Measurements from ENCODE around the gene WDR37. TPM values are rescaled to one million over a fixed set of nuclear protein-coding genes. Genes with fewer than 3 reads are reported as not detected.
"Not testable (repeated sequence)": the region's sequence is repeated elsewhere in the genome, so short reads cannot be mapped to it uniquely, and the experiment has no call there.

WDR37 gene, protein sequence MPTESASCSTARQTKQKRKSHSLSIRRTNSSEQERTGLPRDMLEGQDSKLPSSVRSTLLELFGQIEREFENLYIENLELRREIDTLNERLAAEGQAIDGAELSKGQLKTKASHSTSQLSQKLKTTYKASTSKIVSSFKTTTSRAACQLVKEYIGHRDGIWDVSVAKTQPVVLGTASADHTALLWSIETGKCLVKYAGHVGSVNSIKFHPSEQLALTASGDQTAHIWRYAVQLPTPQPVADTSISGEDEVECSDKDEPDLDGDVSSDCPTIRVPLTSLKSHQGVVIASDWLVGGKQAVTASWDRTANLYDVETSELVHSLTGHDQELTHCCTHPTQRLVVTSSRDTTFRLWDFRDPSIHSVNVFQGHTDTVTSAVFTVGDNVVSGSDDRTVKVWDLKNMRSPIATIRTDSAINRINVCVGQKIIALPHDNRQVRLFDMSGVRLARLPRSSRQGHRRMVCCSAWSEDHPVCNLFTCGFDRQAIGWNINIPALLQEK
- 37.9 TPM for total RNA-seq

DNA sequence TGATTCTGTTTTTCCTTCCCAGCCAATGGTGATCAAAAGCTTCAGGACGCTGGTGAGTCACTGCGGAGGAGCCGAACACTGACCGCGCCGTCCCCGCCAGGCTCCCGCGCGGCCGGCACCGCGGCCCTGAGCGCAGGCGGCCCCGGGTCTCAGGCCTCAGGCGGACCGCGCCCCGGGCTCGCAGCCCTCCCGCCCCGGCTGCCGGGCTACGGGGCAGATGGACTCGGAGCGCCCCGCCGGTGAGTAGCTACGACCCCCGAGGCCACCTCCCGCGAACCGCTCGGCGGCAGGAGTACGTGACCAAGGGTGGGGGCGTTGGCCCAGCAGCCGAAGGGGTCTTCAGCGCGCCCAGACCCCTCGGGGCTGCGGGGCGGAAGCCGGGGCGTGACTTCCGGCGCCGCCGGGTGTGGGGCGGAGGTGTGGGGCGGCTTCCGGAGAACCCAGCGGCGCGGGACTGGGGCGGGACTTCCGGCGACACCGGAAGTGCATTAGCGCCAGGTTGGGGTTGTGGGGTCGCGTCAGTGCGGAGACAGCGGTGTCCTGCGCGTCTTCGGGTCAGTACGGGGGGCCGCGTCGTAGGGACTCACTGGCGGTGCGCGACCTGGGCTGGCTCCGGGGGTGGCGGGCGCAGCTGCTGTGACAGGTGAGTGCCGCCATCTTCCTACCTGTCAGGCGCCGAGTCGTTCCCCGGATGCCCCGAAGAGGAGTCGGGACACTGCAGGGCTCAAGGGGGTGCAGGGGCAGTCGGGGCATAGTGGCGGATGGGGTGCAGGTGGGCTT lies at the start of gene WDR37:
WDR37 (plus strand) TSS at position 60 of the 780 bp plus-strand sequence. CDS start 15,771 bp downstream, outside the sequence.
- DNase-seq: peak; percentile 69

DNA sequence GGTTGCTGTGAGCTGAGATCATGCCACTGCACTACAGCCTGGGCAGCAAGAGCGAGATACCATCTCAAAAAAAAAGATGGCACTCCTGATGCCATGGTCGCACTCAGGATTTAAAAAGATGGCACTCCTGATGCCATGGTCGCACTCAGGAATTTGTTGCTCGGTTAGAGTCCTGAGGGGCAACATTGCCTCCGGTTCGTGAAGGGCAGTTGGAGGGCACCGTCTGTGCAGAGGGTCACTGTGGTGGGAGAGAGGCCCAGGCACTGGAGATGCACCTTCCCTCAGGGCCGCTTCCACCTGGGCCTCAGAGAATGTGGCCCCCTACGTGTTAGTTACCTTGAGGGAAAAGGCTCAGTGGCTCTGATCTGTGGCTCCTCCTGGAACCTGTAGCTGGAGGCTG lies 49.6 kb upstream of the WDR37 start:
- no peak for DNase-seq

DNA sequence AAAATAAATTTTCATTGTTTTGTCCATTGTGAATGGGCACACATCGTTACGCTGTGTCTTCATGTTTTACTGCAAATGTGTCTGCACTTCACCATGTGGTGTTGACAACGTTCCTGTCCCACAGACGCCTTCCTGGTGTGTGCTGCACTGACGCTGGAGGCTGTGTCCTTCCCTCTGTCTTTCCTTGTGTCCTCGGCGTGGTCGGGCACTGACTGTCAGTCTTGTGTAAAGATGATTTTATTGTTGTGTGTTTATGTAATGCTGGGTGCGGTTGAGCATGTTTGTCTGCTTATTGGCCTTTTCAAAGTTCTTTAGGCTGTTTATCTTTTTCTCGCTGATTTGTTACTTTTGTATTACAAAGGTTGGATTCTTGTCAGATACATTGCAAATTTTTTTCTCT lies 48.6 kb upstream of the WDR37 start:
- no peak for DNase-seq

DNA sequence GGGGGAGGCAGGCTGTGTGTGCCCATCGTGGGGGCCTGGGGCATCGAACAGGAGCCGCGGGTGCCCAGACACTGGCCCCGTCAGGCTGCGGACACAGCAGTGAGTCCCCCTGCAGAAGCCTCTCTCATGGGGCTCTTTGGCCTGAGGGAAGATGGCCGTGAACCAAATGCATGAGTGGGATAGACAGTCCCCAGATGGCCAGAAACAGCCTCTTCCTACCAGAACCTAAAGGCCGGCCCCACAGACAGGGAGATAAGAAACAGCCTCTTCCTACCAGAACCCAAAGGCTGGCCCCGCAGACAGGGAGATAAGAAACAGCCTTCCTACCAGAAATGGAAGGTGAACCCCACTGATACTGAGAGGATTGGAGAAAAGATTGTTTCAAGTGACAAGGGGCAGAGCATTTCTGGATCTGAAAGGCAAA lies 47.1 kb upstream of the WDR37 start:
- DNase-seq: no peak

DNA sequence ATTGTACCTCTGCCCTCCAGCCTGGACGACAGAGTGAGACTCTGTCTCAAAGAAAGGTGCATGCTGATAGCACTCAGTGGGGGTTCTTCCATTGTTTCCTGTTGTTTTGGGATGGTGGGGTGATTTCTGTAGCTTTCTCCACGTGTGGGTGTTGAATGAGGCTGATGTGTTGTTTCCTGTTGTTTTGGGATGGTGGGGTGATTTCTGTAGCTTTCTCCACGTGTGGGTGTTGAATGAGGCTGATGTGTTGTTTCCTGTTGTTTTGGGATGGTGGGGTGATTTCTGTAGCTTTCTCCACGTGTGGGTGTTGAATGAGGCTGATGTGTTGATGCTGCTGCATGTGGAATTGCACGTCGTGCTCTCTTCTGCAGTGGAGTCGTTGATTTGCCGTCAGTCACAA lies 46.2 kb upstream of the WDR37 start:
- DNase-seq: not testable (repeated sequence)

DNA sequence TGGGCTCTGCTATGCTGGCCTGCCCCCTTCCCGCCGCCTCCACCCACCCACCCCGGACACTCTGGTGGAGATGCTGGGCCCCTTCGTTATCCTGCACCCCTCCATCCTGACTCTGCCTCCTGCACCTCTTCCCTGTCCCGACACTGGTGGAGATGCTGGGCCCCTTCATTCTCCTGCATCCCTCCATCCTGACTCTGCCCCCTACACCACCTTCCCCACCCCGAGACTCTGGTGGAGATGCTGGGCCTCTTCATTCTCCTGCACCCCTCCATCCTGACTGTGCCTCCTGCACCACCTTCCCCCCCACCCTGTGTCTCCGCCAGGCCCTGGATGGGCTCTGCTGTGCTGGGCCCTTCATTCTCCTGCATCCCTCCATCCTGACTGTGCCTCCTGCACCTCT lies 45.5 kb upstream of the WDR37 start:
- no peak for DNase-seq

DNA sequence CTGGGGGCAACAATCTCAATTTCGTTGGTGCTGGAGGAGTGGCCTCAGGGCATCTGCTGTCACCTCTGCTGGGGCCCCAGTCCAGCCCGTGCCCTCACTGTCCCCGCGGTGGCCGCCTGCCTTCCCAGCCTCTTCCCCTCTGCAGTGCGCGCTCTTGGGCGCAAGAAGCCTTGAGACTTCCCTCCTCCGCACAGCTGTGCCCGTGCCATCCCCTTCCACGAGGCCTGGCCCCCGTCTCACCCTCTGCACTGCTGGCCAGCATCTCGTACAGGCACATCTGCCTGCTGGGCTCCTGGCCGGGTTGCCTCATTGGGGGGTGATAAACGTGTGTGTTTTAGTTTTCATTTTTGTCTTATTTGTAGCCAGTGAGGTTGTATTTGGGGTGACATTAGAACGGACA lies 44.5 kb upstream of the WDR37 start:
- DNase-seq: no peak

DNA sequence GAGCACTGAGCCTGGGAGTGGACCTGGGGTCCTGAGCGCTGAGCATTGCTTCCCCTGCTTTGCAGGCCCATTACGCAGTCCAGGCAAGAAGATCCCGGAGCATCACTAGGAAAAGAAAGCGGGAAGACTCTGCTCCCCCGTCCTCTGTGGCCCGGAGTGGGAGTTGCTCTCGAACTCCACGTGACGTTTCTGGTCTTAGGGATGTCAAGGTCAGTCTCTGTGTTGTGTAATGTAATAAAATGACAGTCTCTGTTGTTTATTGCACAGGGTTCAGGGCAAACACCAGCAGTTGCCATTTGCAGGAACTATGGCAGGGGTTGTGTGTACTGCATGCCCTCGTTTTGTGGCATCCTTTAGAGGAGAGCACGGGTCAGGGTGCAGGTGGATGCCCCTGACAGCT lies 40.5 kb upstream of the WDR37 start:
- no peak for DNase-seq

DNA sequence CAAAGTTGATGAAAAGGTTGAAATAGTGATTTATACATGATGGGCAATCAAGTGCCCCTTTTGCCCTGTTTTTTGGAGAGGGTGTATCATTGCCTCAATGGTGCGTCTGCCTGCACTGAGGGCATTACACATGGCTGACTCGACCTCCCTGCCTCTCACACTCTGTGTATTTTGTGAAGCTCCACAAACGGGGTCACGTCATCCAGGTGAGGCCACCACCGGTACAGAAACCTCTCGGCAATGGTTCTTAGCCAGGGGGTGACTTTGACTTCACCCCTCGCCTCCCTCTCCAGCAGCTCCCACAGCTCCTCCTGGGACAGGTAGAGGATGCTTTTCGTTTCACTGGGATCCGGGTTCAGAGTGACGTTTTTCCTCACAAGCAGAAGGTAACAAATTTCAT lies 36.8 kb upstream of the WDR37 start:
- DNase-seq: no peak

DNA sequence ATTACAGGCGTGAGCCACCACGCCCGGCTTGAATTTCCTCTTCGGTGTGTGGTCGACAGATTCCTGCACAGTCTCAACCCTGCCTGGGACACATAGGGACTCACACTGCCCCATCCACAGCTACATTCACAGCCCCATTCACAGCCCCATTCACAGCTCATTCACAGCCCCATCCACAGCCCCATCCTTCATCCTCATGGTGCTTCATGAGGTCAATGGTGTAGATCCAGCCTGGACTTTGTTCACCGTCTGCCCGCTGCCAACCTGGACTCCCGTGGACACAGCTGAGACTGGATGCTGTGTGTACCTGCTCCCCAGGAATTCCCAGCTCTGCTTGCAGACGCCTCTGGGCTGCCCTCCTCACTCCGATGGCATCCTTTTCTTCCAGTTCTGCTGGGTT lies 35.7 kb upstream of the WDR37 start:
- DNase-seq: no peak

DNA sequence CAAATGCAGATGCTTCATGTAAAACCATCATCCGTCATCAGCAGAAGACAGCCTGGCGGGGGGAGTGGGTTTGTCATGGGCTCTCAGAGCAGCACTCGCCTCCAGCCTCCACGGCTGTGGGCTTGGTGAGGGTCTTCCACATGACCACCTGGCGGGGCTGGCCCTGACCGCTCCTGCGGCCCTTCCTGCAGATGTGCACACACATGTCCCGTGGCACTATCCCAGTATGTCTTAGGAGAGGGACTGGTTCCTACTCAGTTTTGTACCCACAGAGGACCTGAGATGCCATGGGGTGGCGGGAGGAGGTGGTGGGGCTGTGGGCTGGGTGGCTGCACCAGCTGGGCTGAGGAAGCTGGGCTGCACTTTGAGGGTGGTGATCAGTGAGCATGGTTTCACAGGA lies 35.2 kb upstream of the WDR37 start:
- no peak for DNase-seq

DNA sequence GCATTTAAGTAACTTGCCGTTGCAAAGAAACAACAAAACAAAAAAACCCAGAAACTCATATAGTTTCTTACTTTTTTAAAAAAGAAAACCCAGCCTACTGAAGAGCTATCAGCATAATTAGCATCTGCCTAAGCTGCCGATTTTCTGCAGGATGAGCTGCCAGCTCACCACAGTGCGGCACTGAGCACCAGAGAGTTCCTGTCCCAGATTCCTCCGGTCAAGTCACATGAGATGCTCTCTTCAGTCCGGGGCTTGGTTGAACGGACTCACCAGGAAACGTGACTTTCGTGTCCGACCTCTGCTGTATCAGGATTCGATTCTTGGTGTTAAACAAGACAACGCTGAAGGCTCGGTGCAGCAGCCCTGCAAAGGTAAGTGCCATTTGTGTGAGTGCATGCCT lies 33.8 kb upstream of the WDR37 start:
- DNase-seq: peak; percentile 21

DNA sequence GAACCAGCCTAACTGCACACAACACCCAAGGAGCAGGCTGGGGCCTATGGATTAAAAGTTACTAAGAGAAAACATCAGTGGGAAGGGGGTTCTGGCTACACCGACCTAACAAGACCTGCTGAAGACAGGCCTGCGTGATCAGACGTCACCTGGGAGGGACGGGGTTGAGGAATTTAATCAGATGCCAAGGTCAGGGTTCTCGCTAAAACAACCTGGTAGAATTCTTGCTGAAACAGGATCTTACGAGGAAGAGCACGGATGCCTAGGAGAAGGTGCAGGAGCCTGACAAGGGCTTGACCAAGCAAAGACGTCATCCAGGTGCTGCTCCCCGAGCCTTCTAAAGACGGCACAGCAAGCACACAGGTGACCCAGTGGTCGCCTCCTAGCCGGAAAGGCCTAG lies 32.1 kb upstream of the WDR37 start:
- no peak for DNase-seq

DNA sequence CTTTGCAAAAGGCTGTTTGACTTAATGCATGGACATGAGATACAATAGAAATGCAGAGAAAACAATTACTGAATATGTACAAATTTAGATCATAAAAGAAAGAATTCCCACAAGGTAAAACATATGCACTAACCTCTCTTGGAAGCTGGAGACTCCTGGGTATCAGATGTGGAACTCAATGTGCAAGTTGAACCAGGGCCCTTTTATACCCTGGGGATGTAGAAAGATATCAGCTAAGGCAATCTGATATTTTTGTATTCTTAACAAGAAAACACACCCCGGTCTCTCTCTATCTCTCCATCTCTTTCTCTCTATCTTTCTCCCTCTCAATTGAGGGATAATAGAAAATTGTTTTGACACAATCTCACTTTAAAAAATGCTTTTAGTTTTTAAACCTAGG lies 30.5 kb upstream of the WDR37 start, which contains the start of gene IDI2:
IDI2 (minus strand) TSS at position 177 of the 400 bp plus-strand sequence. CDS start 1,136 bp downstream, outside the sequence.
- DNase-seq: no peak

DNA sequence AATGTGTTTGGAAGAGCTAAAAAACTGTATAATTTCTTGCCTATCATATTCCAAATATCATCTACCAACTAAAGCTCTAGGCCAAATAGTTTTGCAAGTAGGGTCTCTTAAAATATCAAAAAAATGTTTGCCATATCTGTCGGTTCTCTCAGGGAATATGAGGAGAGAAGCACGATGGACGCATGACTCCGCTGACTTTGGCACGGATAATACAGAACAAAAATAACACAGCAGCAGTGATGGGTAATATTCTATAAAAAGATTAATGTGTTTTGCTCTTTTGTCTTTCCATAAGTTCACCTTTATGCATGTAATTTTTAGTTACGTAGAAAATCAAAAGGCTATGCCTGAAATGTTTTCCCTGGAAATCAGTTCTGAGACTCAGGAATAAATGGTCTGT lies 29.6 kb upstream of the WDR37 start:
- DNase-seq: no peak

DNA sequence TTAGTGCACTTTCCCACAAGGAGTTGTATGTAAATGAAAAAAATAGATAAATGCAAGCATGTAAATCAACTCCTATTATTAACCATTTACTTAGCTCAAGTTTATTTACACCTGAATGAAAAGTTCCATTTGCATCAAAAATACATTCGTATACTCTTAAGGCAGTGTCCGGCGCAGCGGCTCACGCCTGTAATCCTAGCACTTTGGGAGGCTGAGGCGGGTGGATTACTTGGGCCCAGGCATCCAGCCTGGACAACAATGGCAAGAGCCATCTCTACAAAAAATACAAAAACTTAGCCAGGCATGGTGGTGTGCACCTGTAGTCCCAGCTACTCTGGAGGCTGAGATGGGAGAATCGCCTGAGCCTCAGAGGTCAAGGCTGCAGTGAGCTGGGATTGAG lies 26.3 kb upstream of the WDR37 start:
- DNase-seq: no peak

DNA sequence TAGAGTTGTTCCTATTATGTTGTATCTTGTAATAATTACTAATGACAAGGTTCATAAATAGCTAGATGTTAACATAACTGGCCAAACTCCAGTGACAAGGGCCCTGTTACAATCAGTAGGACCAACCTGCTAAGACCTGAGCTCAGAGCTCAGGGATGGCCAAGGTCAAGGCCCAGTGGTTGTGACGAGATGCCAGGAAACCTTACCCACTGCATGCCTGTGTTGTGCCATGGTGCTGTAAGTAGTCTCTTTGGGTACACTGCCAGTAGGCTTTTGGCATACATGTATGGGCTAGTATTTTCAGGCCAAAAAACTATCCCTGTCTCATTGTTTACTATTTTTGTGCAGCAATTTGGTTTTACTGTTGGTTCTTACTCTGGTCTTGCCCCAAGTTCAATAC lies 22.6 kb upstream of the WDR37 start:
- DNase-seq: no peak

DNA sequence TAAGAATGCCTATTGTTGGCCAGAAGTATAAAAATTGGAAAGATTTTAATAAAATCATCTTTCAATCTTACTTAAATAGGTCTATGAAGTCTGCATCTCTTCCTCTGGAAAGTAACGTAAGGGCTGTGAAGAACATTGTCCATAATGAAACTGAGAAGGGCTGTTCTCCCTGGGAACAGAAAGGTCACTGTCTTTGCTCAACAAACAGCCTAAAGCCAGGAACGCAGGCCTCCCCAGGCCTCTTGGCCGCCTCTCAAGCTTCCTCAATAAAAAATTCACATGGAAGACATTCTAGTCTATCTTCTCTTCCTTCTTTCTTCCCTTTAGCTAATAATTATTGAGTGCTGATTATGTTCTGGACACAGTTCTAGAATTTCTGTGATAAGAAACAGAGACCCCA lies 21.4 kb upstream of the WDR37 start:
- DNase-seq: no peak

DNA sequence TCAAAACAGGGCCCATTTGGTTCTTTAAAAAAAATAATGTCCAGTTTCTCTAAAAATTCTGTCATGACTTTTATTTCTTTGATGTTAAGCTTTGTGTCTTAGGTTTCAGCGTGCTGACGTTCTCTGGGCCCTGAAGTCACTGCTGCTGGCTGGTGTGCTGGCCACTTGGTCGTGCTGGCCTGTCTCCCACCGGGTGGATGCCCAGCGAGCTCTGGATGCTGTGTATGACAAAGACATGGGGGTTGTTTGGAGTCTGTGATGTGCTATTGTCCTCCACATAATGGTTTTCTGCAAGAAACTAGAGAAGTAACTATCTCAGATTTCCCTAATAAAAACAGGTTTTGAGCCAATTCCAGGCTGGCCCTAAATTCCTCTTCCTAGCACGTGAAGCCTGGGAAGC lies 21.0 kb upstream of the WDR37 start:
- DNase-seq: peak; percentile 37

DNA sequence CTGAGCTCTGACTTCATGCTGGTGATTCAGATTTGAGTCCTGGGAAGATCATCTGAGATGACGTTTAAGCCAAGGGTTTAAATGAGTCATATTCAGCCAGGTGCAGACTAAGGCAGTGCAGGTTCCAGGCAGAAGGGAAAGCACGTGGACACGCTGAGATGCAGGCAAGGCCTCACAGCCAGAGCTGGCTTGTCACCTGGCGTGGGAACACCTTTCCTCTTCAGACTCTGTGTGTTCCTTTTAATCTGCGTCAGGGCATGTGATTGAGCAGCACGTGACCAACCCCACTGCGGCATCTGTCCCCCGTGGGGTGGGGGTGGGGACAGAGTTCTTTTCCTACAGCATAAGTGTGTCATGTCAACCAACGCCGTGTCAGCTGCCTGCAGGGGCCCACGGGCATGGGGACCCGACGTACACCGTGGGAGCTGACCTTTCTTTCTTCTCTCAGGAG lies 19.8 kb upstream of the WDR37 start:
- DNase-seq: no peak

DNA sequence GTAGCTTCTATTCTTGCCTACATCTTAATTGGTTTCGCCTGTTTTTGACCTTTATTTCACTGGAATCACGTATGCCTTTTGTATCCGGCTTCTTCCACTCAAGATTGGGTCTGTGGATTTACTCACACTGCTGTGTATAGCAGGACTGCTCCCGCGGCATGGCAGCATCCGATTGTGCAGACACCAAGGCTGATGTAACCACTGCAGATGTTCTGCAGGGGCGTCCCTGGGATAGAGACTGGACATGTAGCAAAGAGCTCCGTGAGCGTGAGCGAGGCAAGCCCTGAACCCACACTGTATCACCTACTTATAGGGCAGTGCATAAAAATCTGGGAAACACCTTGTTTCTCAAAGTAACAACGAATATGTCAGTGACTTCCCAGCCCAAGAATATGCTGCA lies 19.1 kb upstream of the WDR37 start:
- DNase-seq: no peak

DNA sequence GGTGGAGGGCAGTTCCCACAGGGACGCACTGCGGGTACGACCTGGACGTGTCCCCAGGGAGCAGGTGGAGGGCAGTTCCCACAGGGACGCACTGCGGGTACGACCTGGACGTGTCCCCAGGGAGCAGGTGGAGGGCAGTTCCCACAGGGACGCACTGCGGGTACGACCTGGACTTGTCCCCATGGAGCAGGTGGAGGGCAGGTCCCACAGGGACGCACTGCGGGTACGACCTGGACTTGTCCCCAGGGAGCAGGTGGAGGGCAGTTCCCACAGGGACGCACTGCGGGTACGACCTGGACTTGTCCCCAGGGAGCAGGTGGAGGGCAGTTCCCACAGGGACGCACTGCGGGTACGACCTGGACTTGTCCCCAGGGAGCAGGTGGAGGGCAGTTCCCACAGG lies 17.4 kb upstream of the WDR37 start:
- DNase-seq: not testable (repeated sequence)

DNA sequence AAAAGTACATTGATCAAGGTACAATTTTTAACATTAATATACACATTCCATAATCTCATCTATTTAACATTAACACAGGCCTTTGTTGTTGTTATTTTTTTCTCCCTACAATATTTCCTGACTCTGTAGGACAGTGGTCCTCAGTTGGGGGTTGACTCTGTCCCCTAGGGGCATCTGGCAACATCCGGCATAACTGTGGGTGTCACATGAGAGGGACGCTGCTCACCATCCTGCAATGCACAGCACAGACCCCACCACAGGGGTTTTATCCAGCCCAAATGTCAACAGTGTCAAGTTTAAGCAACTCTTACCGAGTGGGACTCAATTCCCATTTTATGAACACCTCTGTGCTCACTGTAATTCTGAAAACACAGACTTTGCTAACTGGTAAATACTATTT lies 16.1 kb upstream of the WDR37 start:
- DNase-seq: no peak
